RWPE2 (cell line): ENCODE data around the gene GALNT17.

ENCODE experiments used
- ATAC-seq: fragments of 200-7000 bp; cut with Tn5 transposase; 3 replicates; pipeline ENCODE4 v1.9.1; 2021; ENCODE audit warnings: low read depth
- DNase-seq: peaks from one replicate; pipeline ENCODE4 v3.0.0-alpha.2; 2020; ENCODE audit warnings: low spot score
- H3K27ac ChIP-seq: fragments of 450-650 bp; 2 replicates; pipeline ENCODE4 v1.5.1; 2017; ENCODE audit warnings: mild to moderate bottlenecking; ENCODE audit not compliant: poor library complexity, severe bottlenecking
- H3K27me3 ChIP-seq: fragments of 250-450 bp; sonication (Bioruptor Pico); 2 replicates; pipeline ENCODE4 v1.5.1; 2021; ENCODE audit warnings: mild to moderate bottlenecking, moderate library complexity; ENCODE audit not compliant: insufficient read depth, poor library complexity, severe bottlenecking
- H3K36me3 ChIP-seq: fragments of 250-450 bp; sonication (Bioruptor Pico); 2 replicates; pipeline ENCODE4 v1.5.1; 2020; ENCODE audit warnings: low read depth, mild to moderate bottlenecking, moderate library complexity
- H3K4me1 ChIP-seq: fragments of 250-450 bp; sonication (Bioruptor Pico); 2 replicates; pipeline ENCODE4 v1.5.1; 2021; ENCODE audit warnings: mild to moderate bottlenecking, moderate library complexity; ENCODE audit not compliant: insufficient read depth, poor library complexity, severe bottlenecking
- H3K4me3 ChIP-seq: fragments of 250-450 bp; sonication (Bioruptor Pico); 2 replicates; pipeline ENCODE4 v1.5.1; 2021; ENCODE audit warnings: mild to moderate bottlenecking, moderate library complexity; ENCODE audit not compliant: severe bottlenecking
- H3K9me3 ChIP-seq: fragments of 250-450 bp; sonication (Bioruptor Pico); 2 replicates; pipeline ENCODE4 v1.5.1; 2021; ENCODE audit warnings: mild to moderate bottlenecking, moderate library complexity; ENCODE audit not compliant: severe bottlenecking
- CTCF ChIP-seq: fragments of 450-650 bp; IDR thresholded peaks from one replicate; pipeline ENCODE4 v1.5.1; 2017; ENCODE audit warnings: mild to moderate bottlenecking, moderate library complexity; ENCODE audit not compliant: poor library complexity, severe bottlenecking

The GALNT17 gene

DNA sequence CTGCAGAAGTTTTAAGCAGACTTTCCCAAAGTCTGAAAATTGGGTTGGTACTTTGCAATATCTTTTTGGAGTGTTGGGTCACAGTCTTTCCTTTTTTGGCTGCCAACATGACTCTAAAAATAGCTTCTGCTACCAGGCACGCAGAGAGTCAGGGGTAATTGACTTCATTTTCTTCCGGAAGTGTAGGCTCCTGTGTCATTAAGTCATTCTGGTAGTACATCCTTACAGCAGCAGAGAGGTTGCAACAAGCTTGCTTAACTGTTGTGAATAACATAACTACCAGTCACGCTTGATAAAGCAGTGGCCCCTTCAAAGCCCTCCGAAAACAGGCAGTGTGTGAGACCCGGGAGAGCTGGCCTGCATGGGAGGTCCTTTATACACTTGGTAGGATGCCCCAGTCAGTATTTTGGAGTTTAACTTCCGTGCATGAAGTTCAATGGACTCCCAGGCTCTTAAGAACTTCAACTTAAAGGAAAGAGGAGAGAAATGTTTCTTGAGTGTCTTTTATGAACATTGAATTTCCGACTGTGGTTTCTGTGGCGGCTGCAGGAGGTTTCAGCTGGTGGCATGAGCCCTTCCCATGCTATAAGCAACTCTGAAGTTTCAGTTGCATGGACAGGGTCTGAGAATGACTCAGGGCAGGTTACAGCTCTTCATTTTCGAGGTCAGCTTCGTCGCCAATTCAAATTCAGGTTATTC lies 310.7 kb downstream of the GALNT17 start:
- Histone ChIP-seq H3K4me3 (no peak overlapping the region), H3K4me1 (no peaks in the 10 kb centered on the region), H3K9me3 (no peaks in the 10 kb centered on the region), H3K27me3 (no peaks in the 10 kb centered on the region), H3K36me3 (no peaks in the 10 kb centered on the region), H3K27ac (no peak overlapping the region)
- TF ChIP-seq CTCF: no peak
- ATAC-seq (no peak), DNase-seq (no peak)

- Histone ChIP-seq H3K4me3 (no peak overlapping the region), H3K4me1 (no peaks in the 10 kb centered on the region), H3K27me3 (no peaks in the 10 kb centered on the region), H3K9me3 (no peaks in the 10 kb centered on the region), H3K36me3 (no peaks in the 10 kb centered on the region), H3K27ac (no peak overlapping the region)
- no peak for ATAC-seq
- DNase-seq: no peak
- no peak for TF ChIP-seq CTCF
Observed at GRCh38 chr7:71443191-71443530, 311.2 kb downstream of the GALNT17 start.

DNA sequence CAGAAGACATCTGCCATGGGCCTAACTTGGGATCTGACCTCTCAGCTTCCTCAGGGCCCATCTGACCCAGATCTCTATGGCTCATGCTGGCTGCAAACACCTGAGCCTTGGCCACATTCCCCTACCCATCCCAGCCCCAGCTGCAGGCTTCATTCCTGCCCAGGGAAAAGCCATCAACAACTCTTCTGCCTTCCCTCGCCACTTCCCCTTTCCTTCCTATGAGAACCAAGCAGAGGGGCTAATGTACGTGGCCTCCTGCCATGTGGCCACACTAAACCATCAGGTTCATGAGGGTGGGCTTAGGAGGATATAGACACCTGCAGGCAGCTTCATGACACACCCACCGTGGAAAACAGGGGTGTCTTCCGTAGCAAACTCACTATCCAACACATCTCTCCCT lies 312.2 kb downstream of the GALNT17 start:
- no peaks in the 10 kb centered on the region for H3K9me3 ChIP-seq
- no peak overlapping the region for H3K27ac ChIP-seq
- no peaks in the 10 kb centered on the region for H3K27me3 ChIP-seq
- DNase-seq: no peak
- no peak for TF ChIP-seq CTCF
- no peaks in the 10 kb centered on the region for H3K4me1 ChIP-seq
- no peak for ATAC-seq
- no peak overlapping the region for H3K4me3 ChIP-seq
- H3K36me3 ChIP-seq: no peaks in the 10 kb centered on the region

DNA sequence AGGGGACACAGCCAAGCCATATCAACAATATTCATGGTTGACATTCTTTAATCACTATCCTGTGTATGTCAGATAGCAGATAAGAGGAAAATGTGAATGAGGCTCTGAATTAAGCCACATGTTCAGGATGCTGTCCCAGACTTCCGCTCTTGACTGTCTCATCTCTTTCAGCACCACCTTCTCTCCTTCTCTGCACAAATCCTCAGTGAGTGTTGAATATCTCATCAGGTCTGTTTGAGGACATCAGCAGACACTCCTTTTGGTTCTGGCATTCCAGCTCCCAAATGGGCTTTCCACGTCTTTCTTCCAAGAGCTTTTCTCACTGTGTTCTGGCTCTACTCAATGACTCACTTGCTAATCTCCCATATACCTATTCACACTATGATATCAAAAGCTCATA lies 321.7 kb downstream of the GALNT17 start:
- H3K27ac ChIP-seq: no peak overlapping the region
- H3K27me3 ChIP-seq: no peaks in the 10 kb centered on the region
- no peak for TF ChIP-seq CTCF
- no peak for DNase-seq
- H3K4me1 ChIP-seq: no peaks in the 10 kb centered on the region
- H3K9me3 ChIP-seq: no peaks in the 10 kb centered on the region
- H3K36me3 ChIP-seq: no peaks in the 10 kb centered on the region
- ATAC-seq: no peak
- H3K4me3 ChIP-seq: no peak overlapping the region

GRCh38 chr7:71454981-71455380 lies 323.0 kb downstream of the GALNT17 start:
- Histone ChIP-seq H3K4me1 (no peaks in the 10 kb centered on the region), H3K36me3 (no peaks in the 10 kb centered on the region), H3K9me3 (no peaks in the 10 kb centered on the region), H3K4me3 (no peak overlapping the region), H3K27me3 (no peaks in the 10 kb centered on the region), H3K27ac (no peak overlapping the region)
- ATAC-seq (no peak), DNase-seq (no peak)
- TF ChIP-seq CTCF: no peak
